K562 (cell line): ENCODE results near the gene STXBP6. TPM values are rescaled to one million over a fixed set of nuclear protein-coding genes. Genes with fewer than 3 reads are reported as not detected.

Experiments
- ATAC-seq: fragments of 200-7000 bp; cut with Tn5 transposase; 3 replicates; pipeline ENCODE4 v1.9.1; 2020; ENCODE audit warnings: moderate library complexity
- BruUV-seq: library from RNA; stranded (reverse); fragments of 400-500 nt; replicated peaks from 2 replicates; lab custom pipeline; 2021; lab: Mats Ljungman, UMichigan
- CTCF ChIA-PET: fragments of 300-600 bp; formaldehyde crosslinking; extraction: SDS; loops from one replicate; lab custom pipeline; 2021; ENCODE audit warnings: low intra/inter-chr PET ratio; lab: Yijun Ruan, JAX
- POLR2A ChIA-PET: fragments of 300-600, 350-650 bp; sonication (Branson Sonifier 250); formaldehyde crosslinking; extraction: SDS; loops from one replicate; lab custom pipeline; 2021; ENCODE audit warnings: antibody characterized with exemption, inconsistent platforms; lab: Yijun Ruan, JAX
- DNase-seq, 4 experiments: peaks; one replicate each; pipeline versions ENCODE4 v3.0.0 to v3.0.0-alpha.2; 2011 to 2018; ENCODE audit warnings: low spot score in 3 of 4, mixed read lengths in 3 of 4; ENCODE audit errors: extremely low read depth in 1 of 4
- FAIRE-seq: peaks from 2 replicates; lab custom pipeline; 2011; peaks lifted over from hg19 to GRCh38; lab: Jason Lieb, UNC
- H2AFZ ChIP-seq: 2 replicates; pipeline ENCODE4 v1.6.0; 2011; ENCODE audit warnings: low read depth, low read length, control low read depth, inconsistent platforms
- H3K27ac ChIP-seq: fragments of 200-600 bp; 3 replicates; pipeline ENCODE4 v1.8.0; 2011; ENCODE audit warnings: low read depth, mild to moderate bottlenecking, control low read depth, inconsistent platforms, low read length, moderate library complexity, mixed read lengths; ENCODE audit errors: extremely low read depth
- H3K27me3 ChIP-seq, 2 experiments: fragments of 300-600 bp in 1 of 2; 2 replicates in 1 of 2; 3 replicates in 1 of 2; pipeline versions ENCODE4 v1.6.0 to v1.8.0; 2011; ENCODE audit warnings: inconsistent platforms in 2 of 2, low read length in 2 of 2, mild to moderate bottlenecking in 1 of 2, mixed read lengths in 1 of 2, moderate library complexity in 1 of 2; ENCODE audit not compliant: control insufficient read depth in 2 of 2, insufficient read depth in 2 of 2
- H3K36me3 ChIP-seq: fragments of 300-600 bp; 3 replicates; pipeline ENCODE4 v1.8.0; 2011; ENCODE audit warnings: mild to moderate bottlenecking, low read length, inconsistent platforms; ENCODE audit not compliant: control insufficient read depth, insufficient read depth
- H3K4me1 ChIP-seq, 2 experiments: fragments of 200-600 bp in 1 of 2; replicated peaks in 1 of 2; 2 replicates in 1 of 2; 3 replicates in 1 of 2; pipeline versions ENCODE4 v1.5.1 to v1.8.0; 2011; ENCODE audit warnings: inconsistent platforms in 2 of 2, low read length in 2 of 2, mild to moderate bottlenecking in 1 of 2, mixed read lengths in 1 of 2, moderate library complexity in 1 of 2; ENCODE audit not compliant: control insufficient read depth in 2 of 2, insufficient read depth in 2 of 2
- H3K4me2 ChIP-seq: 2 replicates; pipeline ENCODE4 v1.6.1; 2011; ENCODE audit warnings: low read length, control low read depth, inconsistent platforms, mixed read lengths; ENCODE audit not compliant: insufficient read depth
- H3K4me3 ChIP-seq: fragments of 200-600 bp; sonication (generic), shearing (Covaris generic); 2 replicates; pipeline ENCODE4 v1.5.1; 2016; ENCODE audit warnings: control low read depth, inconsistent platforms
- H3K79me2 ChIP-seq: fragments of 200-600 bp; 3 replicates; pipeline ENCODE4 v1.8.0; 2011; ENCODE audit warnings: low read length, inconsistent platforms; ENCODE audit not compliant: control insufficient read depth, insufficient read depth
- H3K9ac ChIP-seq, 2 experiments: 2 replicates each; pipeline versions ENCODE4 v1.6.0 to v1.6.1; 2011; ENCODE audit warnings: low read depth in 2 of 2, low read length in 2 of 2, control low read depth in 1 of 2, inconsistent platforms in 1 of 2, mild to moderate bottlenecking in 1 of 2, mixed read lengths in 1 of 2; ENCODE audit not compliant: insufficient read depth in 1 of 2
- H3K9me1 ChIP-seq: one replicate; pipeline ENCODE4 v1.6.0; 2011; ENCODE audit warnings: inconsistent platforms, mild to moderate bottlenecking, low read length, moderate library complexity; ENCODE audit not compliant: control insufficient read depth, insufficient read depth
- H3K9me3 ChIP-seq: replicated peaks from 2 replicates; pipeline ENCODE4 v1.5.1; 2011; ENCODE audit warnings: low read depth, low read length, inconsistent platforms; ENCODE audit not compliant: control insufficient read depth, insufficient read depth
- H4K20me1 ChIP-seq: replicated peaks from 2 replicates; pipeline ENCODE4 v1.6.1; 2011; ENCODE audit warnings: low read length, inconsistent platforms, mixed read lengths; ENCODE audit not compliant: control insufficient read depth, insufficient read depth
- DEAF1 ChIP-seq: fragments of 450-650 bp; formaldehyde crosslinking; IDR thresholded peaks from 2 replicates; pipeline ENCODE4 v1.4.0; 2020; ENCODE audit warnings: mild to moderate bottlenecking, moderate library complexity
- ERF ChIP-seq: fragments of 450-650 bp; formaldehyde crosslinking; IDR thresholded peaks from 2 replicates; pipeline ENCODE4 v1.4.0; 2020; ENCODE audit warnings: mild to moderate bottlenecking, mixed read lengths
- GTF2F1 ChIP-seq: IDR thresholded peaks from 2 replicates; pipeline ENCODE4 v1.6.1; 2011; ENCODE audit warnings: low read depth, low read length, improper control_type of control experiment
- HNRNPL ChIP-seq: fragments of 200-400 bp; formaldehyde crosslinking; IDR thresholded peaks from 2 replicates; pipeline ENCODE4 v1.6.1; 2017; ENCODE audit warnings: low read depth, mild to moderate bottlenecking, low read length
- HOMEZ ChIP-seq: fragments of 250-450 bp; sonication (Bioruptor Pico); IDR thresholded peaks from 2 replicates; pipeline ENCODE4 v1.4.0; 2020; ENCODE audit warnings: mild to moderate bottlenecking, moderate library complexity
- MECOM ChIP-seq: fragments of 250-450 bp; sonication (Bioruptor Pico); IDR thresholded peaks from 2 replicates; pipeline ENCODE4 v1.8.0; 2022; ENCODE audit warnings: inconsistent platforms
- PREB ChIP-seq: sonication (generic); formaldehyde crosslinking; IDR thresholded peaks from 2 replicates; pipeline ENCODE4 v1.8.1; 2023; ENCODE audit warnings: mild to moderate bottlenecking, missing genetic modification reagents
- SIX5 ChIP-seq, 2 experiments: IDR thresholded peaks; 2 replicates each; pipeline ENCODE4 v1.6.1; 2011; ENCODE audit warnings: low read length in 2 of 2, borderline replicate concordance in 1 of 2, low read depth in 1 of 2, mild to moderate bottlenecking in 1 of 2, moderate library complexity in 1 of 2; ENCODE audit not compliant: insufficient read depth in 1 of 2
- SNIP1 ChIP-seq: fragments of 450-650 bp; IDR thresholded peaks from 2 replicates; pipeline ENCODE4 v1.7.1; 2017; ENCODE audit warnings: low read depth, mild to moderate bottlenecking
- STAT5A ChIP-seq: IDR thresholded peaks from 2 replicates; pipeline ENCODE4 v1.6.1; 2012; ENCODE audit warnings: low read length, inconsistent platforms, borderline replicate concordance
- ZNF232 ChIP-seq: sonication (generic); formaldehyde crosslinking; IDR thresholded peaks from 2 replicates; pipeline ENCODE4 v1.8.0; 2022; ENCODE audit warnings: mild to moderate bottlenecking, missing genetic modification reagents
- ZNF609 ChIP-seq: sonication (generic); formaldehyde crosslinking; IDR thresholded peaks from 2 replicates; pipeline ENCODE4 v1.8.1; 2023; ENCODE audit warnings: missing genetic modification reagents, mild to moderate bottlenecking, borderline replicate concordance
- ZNF668 ChIP-seq: fragments of 250-450 bp; sonication (Bioruptor Pico); IDR thresholded peaks from 2 replicates; pipeline ENCODE4 v1.8.0; 2022; ENCODE audit warnings: mild to moderate bottlenecking, inconsistent platforms
- ZNF79 ChIP-seq: fragments of 250-450 bp; sonication (Bioruptor Pico); IDR thresholded peaks from 2 replicates; pipeline ENCODE4 v1.4.0; 2020; ENCODE audit warnings: low read depth, mild to moderate bottlenecking, moderate library complexity
- WGBS: fragments of 100-300 bp; shearing (Covaris generic); methylation state at CpG from one replicate; pipeline ENCODE4 v1.1.6; 2016; ENCODE audit warnings: low coverage, mixed read lengths; ENCODE audit not compliant: insufficient coverage; ENCODE audit errors: missing lambda C conversion rate; 5-methylcytosine and 5-hydroxymethylcytosine counted together
- in situ Hi-C: fragments of 300-500 bp; cut with MboI; formaldehyde crosslinking; loops from 4 replicates; pipeline ENCODE4 v1.15.0; 2018; ENCODE audit warnings: inconsistent platforms, mixed read lengths
- intact Hi-C: fragments of 100-400 bp; cut with micrococcal nuclease; formaldehyde crosslinking; loops from 2 replicates; pipeline ENCODE4 v1.14.2; 2022
- polyA plus RNA-seq, 8 experiments: library from polyadenylated mRNA; depleted of rRNA in 4 of 8; stranded (reverse) in 5 of 8; unstranded in 3 of 8; fragments of >200 nt; fragmentation: Nextera tagmentation in 2 of 8; fragmentation: Illumina TruSeq in 1 of 8; extraction: Ambion mirVana in 2 of 8; extraction: Trizol in 1 of 8; gene quantifications; 2 replicates each; pipeline versions ENCODE4 v1.2.1 to v1.2.3, GENCODE V29; 2011 to 2014; ENCODE audit warnings: inconsistent platforms in 1 of 8, missing spikeins in 1 of 8
- total RNA-seq, 7 experiments: library from RNA; depleted of rRNA in 6 of 7; stranded (reverse); fragments of >200 nt in 6 of 7; fragmentation: Illumina TruSeq in 2 of 7; extraction: Trizol in 2 of 7; gene quantifications; 2 replicates each; pipeline versions ENCODE4 v1.2.1 to v1.2.3, GENCODE V29; 2011 to 2021; ENCODE audit warnings: low replicate concordance in 1 of 7

Gene STXBP6
- total and polyA plus RNA-seq, 9 of the 15 experiments (the other 6 are each of a cell fraction or from before 2014, with no cell fraction given), result 0.27 to 0.89 (median 0.59) TPM

GRCh38 chr14:25041898-25042297 is 8.0 kb downstream of the STXBP6 start:
- Histone ChIP-seq H3K27ac (no peak overlapping the region), H2AFZ (no peak overlapping the region), H4K20me1 (no peaks in the 10 kb centered on the region), H3K4me3 (no peak overlapping the region), H3K4me2 (no peak overlapping the region), H3K9me3 (no peaks in the 10 kb centered on the region), H3K9me1 (no peaks in the 10 kb centered on the region), H3K36me3 (no peaks in the 10 kb centered on the region), H3K9ac (no peak overlapping the region), H3K79me2 (no peaks in the 10 kb centered on the region), H3K27me3 (no peaks in the 10 kb centered on the region; a peak in 1 of 5 replicates), H3K4me1 (no peaks in the 10 kb centered on the region; a peak in 2 of 5 replicates)
- ATAC-seq (no peak), DNase-seq (no peak), FAIRE-seq (no peak)
- intact Hi-C loops (loop anchor here (10.0 kb wide), 3 partner anchors 87 to 327 kb away; no protein-coding TSS in a partner anchor), in situ Hi-C loops (loop anchor here (10.0 kb wide), 1 partner anchor 237 kb away; no protein-coding TSS in a partner anchor)
- ChIA-PET POLR2A (no interaction called here), CTCF (no interaction called here)
- WGBS, result 0% methylated on average over 1 of the region's 2 CpGs
- BruUV-seq, result no TSS peak
- no peak for TF ChIP-seq ZNF232 (CRISPR knock-in tag)
- no peak for TF ChIP-seq SIX5 (IDR thresholded peaks at IDR 0.05; ENCODE audit: borderline replicate concordance in 1 of 2, insufficient read depth in 1 of 2, low read depth in 1 of 2, low read length in 2 of 2)
- no peak for TF ChIP-seq ZNF609
- no peak for TF ChIP-seq HNRNPL
- TF ChIP-seq ERF (CRISPR knock-in tag), result no peak
- TF ChIP-seq PREB (CRISPR knock-in tag), result no peak
- no peak for TF ChIP-seq STAT5A
- TF ChIP-seq SNIP1, result no peak
- TF ChIP-seq MECOM (CRISPR knock-in tag), result no peak
- no peak for TF ChIP-seq ZNF79
- TF ChIP-seq HOMEZ (CRISPR knock-in tag), result no peak
- TF ChIP-seq DEAF1, result no peak
- no peak for TF ChIP-seq ZNF668
- TF ChIP-seq GTF2F1, result no peak
